Measurements from ENCODE around the gene ARNT2.
"Not testable (repeated sequence)": the region's sequence is repeated elsewhere in the genome, so short reads cannot be mapped to it uniquely, and the experiment has no call there.

The ARNT2 gene

DNA sequence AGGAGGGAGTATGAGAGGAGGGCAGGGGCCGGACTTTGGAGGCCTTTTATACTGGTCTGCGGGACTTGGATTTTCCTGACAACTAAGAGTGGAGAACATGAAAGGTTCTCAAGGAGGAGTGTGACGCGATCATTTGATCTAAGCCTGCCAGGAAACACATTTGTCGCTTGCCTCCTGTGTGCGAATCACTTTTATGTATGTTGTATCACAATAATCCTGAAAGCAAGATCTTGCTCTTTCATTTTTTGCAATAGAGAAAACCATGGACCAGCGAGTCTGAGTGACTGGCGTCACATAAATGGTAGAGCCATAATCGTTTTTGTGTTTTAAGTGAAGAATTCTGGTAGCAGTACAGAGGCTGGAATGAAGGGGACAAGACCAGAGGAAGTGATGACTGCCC is 100.7 kb downstream of the ARNT2 start:
- DNase-seq (ENCODE audit: low read depth) = no peak
- TF ChIP-seq, protein P1, sequence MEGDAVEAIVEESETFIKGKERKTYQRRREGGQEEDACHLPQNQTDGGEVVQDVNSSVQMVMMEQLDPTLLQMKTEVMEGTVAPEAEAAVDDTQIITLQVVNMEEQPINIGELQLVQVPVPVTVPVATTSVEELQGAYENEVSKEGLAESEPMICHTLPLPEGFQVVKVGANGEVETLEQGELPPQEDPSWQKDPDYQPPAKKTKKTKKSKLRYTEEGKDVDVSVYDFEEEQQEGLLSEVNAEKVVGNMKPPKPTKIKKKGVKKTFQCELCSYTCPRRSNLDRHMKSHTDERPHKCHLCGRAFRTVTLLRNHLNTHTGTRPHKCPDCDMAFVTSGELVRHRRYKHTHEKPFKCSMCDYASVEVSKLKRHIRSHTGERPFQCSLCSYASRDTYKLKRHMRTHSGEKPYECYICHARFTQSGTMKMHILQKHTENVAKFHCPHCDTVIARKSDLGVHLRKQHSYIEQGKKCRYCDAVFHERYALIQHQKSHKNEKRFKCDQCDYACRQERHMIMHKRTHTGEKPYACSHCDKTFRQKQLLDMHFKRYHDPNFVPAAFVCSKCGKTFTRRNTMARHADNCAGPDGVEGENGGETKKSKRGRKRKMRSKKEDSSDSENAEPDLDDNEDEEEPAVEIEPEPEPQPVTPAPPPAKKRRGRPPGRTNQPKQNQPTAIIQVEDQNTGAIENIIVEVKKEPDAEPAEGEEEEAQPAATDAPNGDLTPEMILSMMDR (conservative IDR thresholded peaks at IDR 0.05; ENCODE audit: control insufficient read depth, insufficient read depth, low read depth, low read length) = no peak
- H3K4me3 ChIP-seq (ENCODE audit: control insufficient read depth, low read depth, low read length) = no peak overlapping the region

DNA sequence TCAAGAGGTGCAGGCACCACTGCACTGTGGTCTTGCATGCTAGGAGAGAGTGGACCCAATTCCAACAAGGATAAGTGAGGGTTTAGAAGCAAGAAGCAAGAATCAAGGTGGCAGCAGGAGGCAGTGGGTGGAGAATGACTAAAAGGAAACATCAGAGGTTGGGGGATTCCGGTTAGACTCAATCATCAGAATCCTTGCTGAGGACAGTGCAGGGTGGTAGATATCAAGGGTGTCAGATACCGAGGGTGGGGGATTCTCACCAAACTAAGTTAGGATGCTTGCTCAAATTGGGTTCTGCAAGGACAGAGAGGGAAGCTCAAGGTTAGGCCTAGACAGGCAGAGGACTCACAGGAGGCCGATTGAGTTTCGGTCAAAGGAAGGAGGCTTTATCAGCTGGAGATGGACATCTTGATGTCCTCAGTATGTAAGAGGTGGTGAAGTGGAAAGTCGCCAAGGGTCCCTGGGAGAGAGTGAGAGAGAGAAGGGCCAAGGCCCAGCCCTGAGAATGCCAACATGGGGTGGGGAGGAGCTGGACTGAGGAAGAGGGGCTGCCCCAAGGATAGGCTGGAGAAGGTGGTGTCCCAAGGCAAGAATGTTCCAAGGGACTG is 102.2 kb downstream of the ARNT2 start:
- H3K4me3 ChIP-seq (ENCODE audit: control insufficient read depth, low read depth, low read length) = no peak overlapping the region

DNA sequence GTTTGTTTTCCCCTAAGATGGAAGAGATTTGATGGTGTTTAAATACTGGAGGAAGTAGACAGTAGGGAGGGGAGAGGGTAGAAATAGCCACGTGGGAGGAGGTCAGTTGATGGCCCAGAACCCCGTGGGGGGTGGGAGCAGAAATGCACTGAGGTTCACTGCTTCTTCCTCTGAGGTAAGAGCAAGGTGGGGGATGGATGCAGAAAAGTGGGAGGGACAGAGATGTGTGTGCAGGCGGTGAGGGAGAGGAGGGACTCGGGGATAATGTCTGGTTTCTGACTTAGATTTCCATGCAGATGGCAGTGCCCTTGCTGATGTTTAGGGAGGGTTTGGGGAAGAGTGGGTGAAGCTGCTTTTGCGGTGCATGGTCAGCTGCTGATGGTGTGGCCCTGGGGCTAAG is 102.9 kb downstream of the ARNT2 start:
- no peak for DNase-seq (ENCODE audit: low read depth)
- H3K4me3 ChIP-seq (ENCODE audit: control insufficient read depth, low read depth, low read length) = no peak overlapping the region
- TF ChIP-seq, protein P1 (conservative IDR thresholded peaks at IDR 0.05; ENCODE audit: control insufficient read depth, insufficient read depth, low read depth, low read length) = no peak

More for the DNA sequence above, 102.2 kb downstream of the ARNT2 start:
- TF ChIP-seq, protein P1 (conservative IDR thresholded peaks at IDR 0.05; ENCODE audit: control insufficient read depth, insufficient read depth, low read depth, low read length) = no peak
- DNase-seq (ENCODE audit: low read depth) = no peak

DNA sequence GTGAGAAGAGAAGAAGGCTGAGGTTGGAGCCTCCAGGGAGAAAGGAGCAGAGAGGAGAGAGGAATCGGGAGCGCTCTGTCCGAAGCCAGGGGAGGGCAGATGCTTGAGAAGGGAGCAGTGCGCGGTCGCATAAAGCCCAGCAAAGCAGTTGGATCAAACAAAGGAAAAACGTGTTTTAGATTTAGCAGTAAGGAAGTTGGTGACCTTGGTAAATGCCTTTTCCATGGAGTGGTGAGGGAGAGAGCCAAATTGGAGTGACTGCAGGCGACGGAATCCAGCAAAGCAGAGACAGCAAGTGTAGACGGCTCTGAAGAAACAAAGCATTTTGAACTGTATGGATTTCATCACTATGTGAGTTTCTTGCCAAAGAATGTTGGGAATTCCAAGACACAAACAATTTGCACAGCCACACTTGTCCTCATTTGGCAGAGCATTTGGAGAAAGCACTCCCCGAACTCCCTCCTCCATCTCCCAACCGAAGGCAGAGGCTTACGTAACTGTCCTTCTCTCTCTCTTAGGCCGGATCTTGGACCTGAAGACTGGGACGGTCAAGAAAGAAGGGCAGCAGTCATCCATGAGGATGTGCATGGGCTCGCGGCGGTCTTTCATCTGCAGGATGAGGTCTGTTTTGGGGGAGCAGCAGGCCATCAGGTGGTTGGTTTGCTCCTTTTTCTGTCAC is 103.6 kb downstream of the ARNT2 start:
- TF ChIP-seq, protein P1 (conservative IDR thresholded peaks at IDR 0.05; ENCODE audit: control insufficient read depth, insufficient read depth, low read depth, low read length) = no peak
- peak; percentile 87 for DNase-seq (ENCODE audit: low read depth)
- no peak overlapping the region for H3K4me3 ChIP-seq (ENCODE audit: control insufficient read depth, low read depth, low read length)

DNA sequence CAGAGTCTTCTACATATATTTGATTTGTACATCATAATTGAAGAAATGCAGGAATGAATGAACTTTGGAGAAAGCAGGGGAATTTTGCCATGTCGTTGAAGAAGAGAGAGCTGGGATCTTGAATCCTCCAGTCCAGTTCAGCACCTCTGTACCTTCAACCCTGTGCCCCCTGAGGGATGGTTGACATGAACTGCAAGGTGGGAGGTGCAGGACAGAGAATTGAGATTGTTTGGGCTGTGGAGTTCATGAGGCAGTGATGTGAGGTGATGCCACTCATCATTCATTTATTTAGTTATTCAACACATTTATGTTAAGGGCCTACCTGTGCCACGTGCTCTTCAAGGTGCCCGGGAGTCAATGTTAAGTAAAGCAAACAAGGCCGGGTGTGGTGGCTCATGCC is 104.6 kb downstream of the ARNT2 start:
- TF ChIP-seq, protein P1 (conservative IDR thresholded peaks at IDR 0.05; ENCODE audit: control insufficient read depth, insufficient read depth, low read depth, low read length) = no peak
- DNase-seq (ENCODE audit: low read depth) = no peak
- no peak overlapping the region for H3K4me3 ChIP-seq (ENCODE audit: control insufficient read depth, low read depth, low read length)

DNA sequence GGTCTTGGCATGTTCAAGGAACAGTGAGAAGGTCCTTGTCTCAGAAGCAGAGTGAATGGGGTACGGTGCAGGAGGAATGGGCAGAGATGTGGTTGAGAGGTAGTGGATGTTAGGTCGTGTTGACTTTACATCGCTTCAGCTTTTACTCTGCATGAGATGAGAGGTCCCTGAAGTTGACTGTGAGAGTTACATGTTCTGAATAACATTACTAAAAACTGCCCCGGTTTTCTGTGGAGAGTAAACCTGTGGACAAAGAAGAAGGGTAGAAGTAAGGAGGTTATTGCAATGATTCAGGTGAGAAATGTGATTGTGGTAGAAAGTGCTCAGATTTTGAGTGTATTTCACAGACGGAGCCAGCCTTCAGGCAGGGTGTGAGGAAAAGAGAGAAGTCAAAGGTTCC is 105.6 kb downstream of the ARNT2 start:
- H3K4me3 ChIP-seq (ENCODE audit: control insufficient read depth, low read depth, low read length) = no peak overlapping the region
- DNase-seq (ENCODE audit: low read depth) = no peak
- TF ChIP-seq, protein P1 (conservative IDR thresholded peaks at IDR 0.05; ENCODE audit: control insufficient read depth, insufficient read depth, low read depth, low read length) = no peak

DNA sequence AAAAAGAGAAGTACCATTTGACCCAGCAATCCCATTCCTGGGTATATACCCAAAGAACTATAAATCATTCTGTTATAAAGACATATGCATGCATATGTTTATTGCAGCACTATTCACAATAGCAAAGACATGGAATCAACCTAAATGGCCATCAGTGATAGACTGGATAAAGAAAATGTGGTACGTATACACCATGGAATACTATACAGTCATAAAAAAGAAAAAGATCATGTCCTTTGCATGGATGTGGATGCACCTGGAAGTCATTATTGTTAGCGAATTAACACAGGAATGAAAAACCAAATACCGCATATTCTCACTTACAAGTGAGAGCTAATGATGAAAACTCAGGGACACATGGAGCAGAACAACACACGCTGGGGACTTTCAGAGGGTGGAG is 106.8 kb downstream of the ARNT2 start:
- H3K4me3 ChIP-seq (ENCODE audit: control insufficient read depth, low read depth, low read length); DNase-seq (ENCODE audit: low read depth): not testable (repeated sequence)

Data from fibroblast of mammary gland (primary cell).